Femur (tissue), 1 donor: ENCODE data around the gene ARF6.
"Not testable (repeated sequence)": the region's sequence is repeated elsewhere in the genome, so short reads cannot be mapped to it uniquely, and the experiment has no call there.

Source experiments
- DNase-seq: peaks from one replicate; pipeline ENCODE4 v3.0.0-alpha.2; 2017

Gene ARF6

GRCh38 chr14:49909016-49909415 is 16.1 kb downstream of the ARF6 start:
- DNase-seq: no peak

- DNase-seq: no peak
Observed at GRCh38 chr14:49915085-49915484, 22.2 kb downstream of the ARF6 start.

GRCh38 chr14:49918706-49919105 is 25.8 kb downstream of the ARF6 start:
- DNase-seq: no peak

GRCh38 chr14:49919825-49920659 is 27.2 kb downstream of the ARF6 start:
- DNase-seq: no peak

GRCh38 chr14:49920935-49921334 is 28.1 kb downstream of the ARF6 start:
- DNase-seq: no peak

GRCh38 chr14:49921401-49921800 is 28.5 kb downstream of the ARF6 start:
- DNase-seq: no peak

GRCh38 chr14:49923442-49923841 is 30.6 kb downstream of the ARF6 start:
- no peak for DNase-seq

- DNase-seq: no peak
Observed at GRCh38 chr14:49923881-49924280, 31.0 kb downstream of the ARF6 start.

- DNase-seq: no peak
Observed at GRCh38 chr14:49924852-49925251, 32.0 kb downstream of the ARF6 start.

GRCh38 chr14:49926803-49927202 is 33.9 kb downstream of the ARF6 start:
- no peak for DNase-seq

- no peak for DNase-seq
Observed at GRCh38 chr14:49928015-49928414, 35.1 kb downstream of the ARF6 start.

GRCh38 chr14:49930720-49931119 is 37.8 kb downstream of the ARF6 start:
- DNase-seq: no peak

- no peak for DNase-seq
Observed at GRCh38 chr14:49931523-49931922, 38.6 kb downstream of the ARF6 start.

- no peak for DNase-seq
Observed at GRCh38 chr14:49933128-49933527, 40.2 kb downstream of the ARF6 start.

GRCh38 chr14:49933704-49934103 is 40.8 kb downstream of the ARF6 start:
- no peak for DNase-seq

- no peak for DNase-seq
Observed at GRCh38 chr14:49934646-49935045, 41.8 kb downstream of the ARF6 start.

- DNase-seq: no peak
Observed at GRCh38 chr14:49935526-49935925, 42.6 kb downstream of the ARF6 start.

GRCh38 chr14:49936246-49936645 is 43.4 kb downstream of the ARF6 start:
- not testable (repeated sequence) for DNase-seq

GRCh38 chr14:49936882-49937281 is 44.0 kb downstream of the ARF6 start:
- not testable (repeated sequence) for DNase-seq

GRCh38 chr14:49939215-49939614 is 46.3 kb downstream of the ARF6 start:
- not testable (repeated sequence) for DNase-seq

GRCh38 chr14:49939884-49940510 is 47.1 kb downstream of the ARF6 start:
- no peak for DNase-seq

- DNase-seq: no peak
Observed at GRCh38 chr14:49940808-49941421, 48.0 kb downstream of the ARF6 start.

GRCh38 chr14:49942090-49942489 is 49.2 kb downstream of the ARF6 start:
- no peak for DNase-seq

- no peak for DNase-seq
Observed at GRCh38 chr14:49944501-49944900, 51.6 kb downstream of the ARF6 start.
